GM21526 (cell line): ENCODE data around the gene PPRC1.

Experiments
- ATAC-seq: cut with Tn5 transposase; IDR thresholded peaks from one replicate; pipeline ENCODE4 v1.9.1; 2021; ENCODE audit warnings: moderate library complexity; ENCODE audit not compliant: unreplicated experiment, low FRiP score

The PPRC1 gene

GRCh38 chr10:102147561-102147960 is 14.7 kb downstream of the PPRC1 start:
- no peak for ATAC-seq

GRCh38 chr10:102148275-102148674 is 15.4 kb downstream of the PPRC1 start:
- ATAC-seq: no peak

GRCh38 chr10:102150970-102151773 is 18.3 kb downstream of the PPRC1 start:
- ATAC-seq: no peak

DNA sequence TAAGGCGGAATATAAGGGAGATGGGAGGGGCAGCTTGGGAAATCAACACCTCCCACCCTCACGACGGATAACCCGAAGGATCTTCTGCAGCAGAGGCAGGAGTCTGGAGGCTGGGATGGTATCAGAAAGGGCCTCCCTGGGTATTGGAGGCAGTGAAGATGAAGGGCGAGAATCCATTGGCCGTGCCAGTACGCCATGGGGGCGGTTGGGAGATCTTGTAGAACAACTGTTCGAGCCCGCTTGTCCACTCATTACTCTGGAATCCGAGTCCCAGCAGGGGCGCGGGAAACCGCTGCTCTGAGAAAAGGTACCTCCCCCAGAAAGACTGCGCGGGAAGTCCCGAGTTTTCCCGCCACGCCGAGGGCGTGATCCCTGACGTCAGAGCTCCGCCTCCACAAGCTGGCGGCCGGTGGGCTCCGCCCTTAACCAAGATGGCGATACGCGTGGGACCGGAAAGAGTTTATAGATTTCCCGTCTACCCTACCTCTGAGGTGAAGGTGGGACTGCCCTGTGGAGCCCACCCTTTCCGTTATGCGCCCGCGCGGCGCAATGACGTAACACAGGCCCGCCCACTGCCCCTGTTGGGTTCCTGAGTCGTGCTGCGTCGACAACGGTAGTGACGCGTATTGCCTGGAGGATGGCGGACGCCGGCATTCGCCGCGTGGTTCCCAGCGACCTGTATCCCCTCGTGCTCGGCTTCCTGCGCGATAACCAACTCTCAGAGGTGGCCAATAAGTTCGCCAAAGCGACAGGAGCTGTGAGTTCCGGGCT is 19.1 kb downstream of the PPRC1 start, which contains the start of gene NOLC1:
NOLC1 (plus strand) TSS at position 616 of the 771 bp plus-strand sequence; CDS start at position 638, 22 bp downstream.
- ATAC-seq: peak; percentile 83

GRCh38 chr10:102152545-102152890 is 19.7 kb downstream of the PPRC1 start:
- peak; percentile 2 for ATAC-seq

DNA sequence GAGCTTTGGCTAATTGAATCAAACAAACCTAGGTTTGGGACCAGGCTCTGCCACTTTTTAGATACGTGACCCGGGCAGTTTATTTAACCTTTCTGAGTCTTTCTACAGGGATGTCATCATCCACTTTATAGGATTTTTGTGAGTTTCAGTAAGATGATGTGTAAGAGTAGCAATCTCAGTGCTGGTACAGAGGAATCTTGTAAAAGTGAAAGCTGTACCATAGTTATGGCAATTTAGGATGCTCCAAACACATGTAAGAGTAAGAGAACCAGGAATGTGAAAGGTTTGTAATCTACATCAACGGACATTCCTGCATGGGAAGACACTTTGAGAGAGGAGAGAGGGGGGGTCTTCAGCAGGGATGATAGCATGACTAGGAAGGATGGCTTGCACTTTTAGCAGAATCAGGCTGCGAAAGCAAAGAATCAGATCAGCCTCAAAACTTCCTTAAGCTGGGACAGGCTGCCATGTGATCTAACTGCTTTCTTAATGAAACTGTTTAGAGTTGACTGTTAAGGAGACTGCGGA is 20.3 kb downstream of the PPRC1 start:
- no peak for ATAC-seq

GRCh38 chr10:102154466-102155116 is 21.8 kb downstream of the PPRC1 start:
- ATAC-seq: no peak

DNA sequence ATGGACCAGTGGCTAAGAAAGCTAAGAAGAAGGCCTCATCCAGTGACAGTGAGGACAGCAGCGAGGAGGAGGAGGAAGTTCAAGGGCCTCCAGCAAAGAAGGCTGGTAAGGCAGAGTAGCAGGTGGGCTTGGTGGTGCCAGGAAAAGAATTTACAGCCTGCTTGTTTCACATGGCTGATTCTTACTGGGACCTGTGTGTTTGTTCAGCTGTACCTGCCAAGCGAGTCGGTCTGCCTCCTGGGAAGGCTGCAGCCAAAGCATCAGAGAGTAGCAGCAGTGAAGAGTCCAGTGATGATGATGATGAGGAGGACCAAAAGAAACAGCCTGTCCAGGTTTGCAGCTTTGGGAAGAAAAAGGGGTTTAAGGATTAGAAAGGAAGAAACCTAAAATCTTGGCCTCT is 24.4 kb downstream of the PPRC1 start:
- no peak for ATAC-seq

GRCh38 chr10:102159051-102159597 is 26.3 kb downstream of the PPRC1 start:
- no peak for ATAC-seq

DNA sequence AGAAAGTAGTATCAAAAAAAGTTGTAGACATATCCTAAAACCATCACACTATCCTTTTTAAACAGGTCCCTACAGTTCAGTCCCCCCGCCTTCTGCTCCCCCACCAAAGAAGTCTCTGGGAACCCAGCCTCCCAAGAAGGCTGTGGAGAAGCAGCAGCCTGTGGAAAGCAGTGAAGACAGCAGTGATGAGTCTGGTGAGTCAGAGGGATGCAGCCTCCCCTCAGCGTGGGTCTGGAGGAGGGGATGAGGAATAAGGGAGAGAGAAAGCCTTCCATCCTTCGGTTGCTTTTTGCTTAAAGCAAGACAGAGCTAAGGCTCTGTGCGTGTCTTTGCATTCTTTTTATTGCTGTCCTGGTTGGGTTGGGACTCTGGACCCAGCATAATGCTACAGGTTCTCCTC is 27.0 kb downstream of the PPRC1 start:
- ATAC-seq: no peak

GRCh38 chr10:102163342-102163989 is 30.6 kb downstream of the PPRC1 start:
- no peak for ATAC-seq

- no peak for ATAC-seq
These were observed 35.0 kb downstream of the PPRC1 start for GRCh38 chr10:102167861-102168260.

DNA sequence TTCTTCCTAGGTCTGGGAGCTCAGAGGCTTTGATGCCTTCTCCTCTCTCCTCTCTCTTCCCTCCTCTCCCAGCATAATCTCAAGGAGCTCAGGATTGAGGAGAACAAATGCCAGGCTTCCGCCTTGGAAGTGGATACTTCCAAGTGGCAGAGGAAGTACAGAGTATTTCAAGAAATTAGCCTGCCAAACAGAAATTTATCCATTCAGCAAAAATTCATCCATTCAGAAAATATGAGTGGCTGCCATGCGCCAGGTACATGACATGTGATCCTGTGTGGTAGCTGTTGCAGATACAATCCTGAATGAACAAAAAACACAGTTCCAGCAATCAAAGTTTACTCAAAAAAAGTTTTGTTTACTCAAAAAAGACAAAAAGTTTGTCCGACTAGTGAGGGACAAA is 37.8 kb downstream of the PPRC1 start:
- ATAC-seq: no peak

- no peak for ATAC-seq
These were observed 39.4 kb downstream of the PPRC1 start for GRCh38 chr10:102172288-102172687.

DNA sequence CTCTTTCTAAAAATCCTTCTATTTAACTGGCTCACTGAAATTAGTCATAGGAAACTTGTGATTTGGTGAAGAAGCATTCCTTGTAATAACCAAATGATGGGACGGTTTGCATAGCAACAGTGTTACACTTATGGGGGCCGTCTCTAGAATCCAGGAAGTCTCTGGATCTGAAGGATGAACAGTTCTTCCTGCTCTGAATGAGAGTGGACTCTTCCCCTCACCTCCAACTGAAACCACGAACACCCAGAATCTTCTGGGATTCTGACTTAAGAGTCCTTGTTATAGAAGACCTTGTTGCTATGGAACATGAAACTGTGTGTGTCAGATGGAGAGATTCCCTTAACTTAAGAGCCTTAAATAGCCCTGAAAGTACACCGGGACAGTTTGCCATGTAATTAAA is 42.6 kb downstream of the PPRC1 start:
- ATAC-seq: no peak

DNA sequence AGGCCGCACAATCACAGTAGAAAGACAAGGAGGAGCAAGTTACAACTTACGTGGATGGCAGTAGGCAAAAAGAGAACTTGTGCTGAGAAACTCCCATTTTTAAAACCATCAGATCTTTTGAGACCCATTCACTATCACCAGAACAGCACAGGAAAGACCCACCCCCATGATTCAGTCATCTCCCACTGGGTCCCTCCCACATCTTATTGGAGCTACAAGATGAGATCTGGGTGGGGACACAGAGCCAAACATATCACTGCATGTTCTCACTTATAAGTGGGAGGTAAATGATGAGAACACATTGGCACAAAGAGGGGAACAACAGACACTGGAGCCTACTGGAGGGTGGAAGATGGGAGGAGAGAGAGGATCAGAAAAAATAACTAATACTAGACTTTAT is 51.8 kb downstream of the PPRC1 start:
- no peak for ATAC-seq

- ATAC-seq: no peak
These were observed 52.4 kb downstream of the PPRC1 start for GRCh38 chr10:102185272-102185671.

DNA sequence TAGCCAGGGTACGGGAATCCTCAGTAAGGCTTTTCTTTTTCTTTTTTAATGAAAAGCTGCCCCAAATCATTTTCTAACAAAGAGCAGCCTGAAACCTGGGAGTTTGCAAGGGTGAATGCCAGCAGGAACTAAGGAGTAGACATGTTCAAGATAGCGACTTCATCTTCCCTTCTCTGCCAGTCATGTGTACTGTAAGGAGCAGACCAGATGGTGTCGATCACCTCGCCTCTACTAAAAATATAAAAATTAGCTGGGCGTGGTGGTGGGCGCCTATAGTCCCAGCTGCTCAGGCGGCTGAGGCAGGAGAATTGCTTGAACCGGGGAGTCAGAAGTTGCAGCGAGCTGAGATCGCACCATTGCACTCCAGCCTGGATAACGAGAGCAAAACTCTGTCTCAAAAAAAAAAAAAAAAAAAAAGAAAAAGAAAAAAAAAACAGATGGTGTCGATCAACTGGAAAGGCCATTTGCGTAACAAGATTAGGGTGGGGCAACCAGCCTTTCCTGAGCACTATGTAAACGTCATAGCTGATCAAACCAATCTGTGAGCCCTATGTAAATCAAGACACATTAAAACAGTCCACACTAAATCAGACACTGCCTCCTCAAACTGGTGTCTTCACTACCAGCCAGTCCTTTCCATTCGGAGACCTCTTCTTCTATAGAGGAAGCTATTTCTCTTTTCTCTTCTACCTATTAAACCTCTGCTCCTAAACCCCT is 53.1 kb downstream of the PPRC1 start:
- no peak for ATAC-seq

GRCh38 chr10:102188298-102188940 is 55.6 kb downstream of the PPRC1 start:
- ATAC-seq: no peak
